Measurements from ENCODE around the gene TP53.

The TP53 gene

GRCh38 chr17:7687072-7687907 lies at the start of gene TP53:
Gene TP53 (minus strand): TSS chr17:7687490. CDS start chr17:7676594, 10,896 bp downstream.
- DNase-seq, result peak; percentile 91 to 92

GRCh38 chr17:7732981-7733539 lies 45.8 kb upstream of the TP53 start:
- DNase-seq, result no peak

GRCh38 chr17:7729816-7730215 lies 42.5 kb upstream of the TP53 start:
- DNase-seq, result no peak

- no peak for DNase-seq
Measured at GRCh38 chr17:7727886-7728285, 40.6 kb upstream of the TP53 start.

GRCh38 chr17:7721612-7722011 lies 34.3 kb upstream of the TP53 start:
- no peak for DNase-seq

GRCh38 chr17:7720125-7720524 lies 32.8 kb upstream of the TP53 start:
- DNase-seq, result no peak

GRCh38 chr17:7719661-7720060 lies 32.4 kb upstream of the TP53 start:
- DNase-seq, result no peak

GRCh38 chr17:7717756-7718350 lies 30.6 kb upstream of the TP53 start:
- peak in 1 of 2 experiments; percentile 35 for DNase-seq

GRCh38 chr17:7716901-7717755 lies 29.8 kb upstream of the TP53 start, which contains the start of gene DNAH2:
Gene DNAH2 (plus strand): TSS chr17:7717744. CDS start chr17:7719735, 1,991 bp downstream.
- DNase-seq, result peak; percentile 71 to 78

GRCh38 chr17:7715936-7716886 lies 28.9 kb upstream of the TP53 start:
- DNase-seq, result no peak

GRCh38 chr17:7714721-7715594 lies 27.7 kb upstream of the TP53 start:
- DNase-seq, result no peak

- no peak for DNase-seq
Measured at GRCh38 chr17:7713782-7714181, 26.5 kb upstream of the TP53 start.

GRCh38 chr17:7712111-7712771 lies 25.0 kb upstream of the TP53 start:
- DNase-seq, result no peak

- DNase-seq, result peak in 1 of 2 experiments; percentile 38
Measured at GRCh38 chr17:7711051-7711755, 23.9 kb upstream of the TP53 start.

GRCh38 chr17:7710301-7710700 lies 23.0 kb upstream of the TP53 start:
- no peak for DNase-seq

- no peak for DNase-seq
Measured at GRCh38 chr17:7709031-7709430, 21.7 kb upstream of the TP53 start.

GRCh38 chr17:7707858-7708750 lies 20.8 kb upstream of the TP53 start:
- no peak for DNase-seq

- DNase-seq, result no peak
Measured at GRCh38 chr17:7707446-7707845, 20.2 kb upstream of the TP53 start.

Measured in activated T-cell treated with anti-CD3 and anti-CD28 coated beads, Interleukin-2, amount 50 U/mL, for 48 hours (primary cell).